HG02884 (cell line): ENCODE measurements around the gene ELP5.

Source experiments
- ATAC-seq: cut with Tn5 transposase; IDR thresholded peaks from one replicate; pipeline ENCODE4 v1.9.1; 2021; ENCODE audit warnings: mild to moderate bottlenecking, moderate library complexity; ENCODE audit not compliant: unreplicated experiment

Gene ELP5

DNA sequence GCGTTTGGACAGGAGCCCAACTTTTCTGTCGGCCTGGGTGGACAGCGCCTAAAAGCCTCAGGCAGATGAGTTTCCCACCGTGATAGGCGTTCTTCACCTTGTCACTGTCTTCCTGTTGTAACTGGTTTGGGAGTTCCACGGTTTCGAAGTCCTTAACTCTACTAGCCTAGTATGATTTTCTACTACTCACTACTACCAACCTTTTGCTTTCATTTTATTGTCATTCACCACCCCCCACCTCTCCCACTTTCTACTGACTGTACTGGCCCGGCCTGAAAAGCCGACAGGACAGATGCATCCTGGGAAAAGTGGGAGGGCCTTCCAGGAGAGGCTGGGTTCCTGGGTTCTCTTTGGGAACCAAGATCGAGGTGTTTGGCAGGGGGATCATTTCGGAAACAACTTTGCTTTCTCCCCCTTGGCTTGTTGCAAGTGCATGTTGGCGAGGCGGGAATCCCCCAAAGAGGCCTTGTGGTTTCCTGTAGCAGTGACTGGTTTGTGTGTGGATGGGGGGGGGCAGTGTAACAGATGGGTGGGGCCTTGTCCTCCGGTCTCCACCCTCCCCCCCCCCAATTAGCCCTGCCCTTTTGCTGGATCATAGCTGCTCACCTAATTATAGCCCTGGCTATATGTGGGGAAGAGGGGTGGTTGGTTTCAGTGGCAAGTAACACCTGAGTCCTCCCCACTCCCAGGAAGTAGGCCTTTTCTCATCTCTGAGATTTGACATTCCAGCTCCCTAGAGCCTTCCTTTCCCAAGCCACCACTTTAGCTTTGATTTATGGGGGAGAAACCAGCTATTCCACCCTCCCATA, 56.8 kb downstream of the ELP5 start:
- ATAC-seq: no peak
